GM23338 (cell line): Measurements from ENCODE around the gene LRRC4.

Experiments used
- CTCF ChIP-seq, 2 experiments: fragments of 200-600 bp in 1 of 2; sonication (generic) in 1 of 2; conservative IDR thresholded peaks; 2 replicates each; pipeline versions ENCODE4 v1.5.1 to v1.6.1; 2016 to 2017; ENCODE audit warnings: antibody characterized with exemption in 2 of 2, low read depth in 2 of 2, mild to moderate bottlenecking in 2 of 2, moderate library complexity in 1 of 2
- EZH2 ChIP-seq: fragments of 200-600 bp; sonication (generic); IDR thresholded peaks from one replicate; pipeline ENCODE4 v1.8.0; 2017; ENCODE audit warnings: antibody characterized with exemption, mild to moderate bottlenecking, low read depth; ENCODE audit not compliant: unreplicated experiment
- POLR2AphosphoS5 ChIP-seq: IDR thresholded peaks from 2 replicates; pipeline ENCODE4 v1.6.1; 2016; ENCODE audit warnings: antibody characterized with exemption, low read depth
- REST ChIP-seq: IDR thresholded peaks from one replicate; pipeline ENCODE4 v1.6.1; 2018; ENCODE audit warnings: antibody characterized with exemption; ENCODE audit not compliant: unreplicated experiment
- ZNF114 ChIP-seq: fragments of 250-450 bp; sonication (Bioruptor Pico); IDR thresholded peaks from 2 replicates; pipeline ENCODE4 v1.5.0; 2020; ENCODE audit warnings: mild to moderate bottlenecking, moderate library complexity

GRCh38 chr7:128054511-128054910 is 23.3 kb upstream of the LRRC4 start:
- TF ChIP-seq REST: no peak
- no peak for TF ChIP-seq CTCF (conservative IDR thresholded peaks at IDR 0.05; ENCODE audit: low read depth in 2 of 2)
- TF ChIP-seq EZH2: no peak
- no peak for TF ChIP-seq POLR2AphosphoS5
- no peak for TF ChIP-seq ZNF114 (CRISPR knock-in tag)
